ENCODE results near the gene ANO8. TPM values are rescaled to one million over a fixed set of nuclear protein-coding genes. Genes with fewer than 3 reads are reported as not detected.

ANO8 gene
- total and polyA plus RNA-seq, 10 donors, result 1.1 to 12.0 (median 7.2) TPM

- 70 to 80% (median 70%) methylated on average over 8 of the region's 8 CpGs for WGBS, 5 donors
- peaks cover 6 to 69% (median 49%) of the 10 kb centered on the region in 6 donors for H3K4me1 ChIP-seq
- H3K27me3 ChIP-seq (replicated peaks in 1 of 7), result peaks cover 0 to 40% (median 3%) of the 10 kb centered on the region in 7 donors
- no peaks in the 10 kb centered on the region for H3K9me3 ChIP-seq
- DNase-seq, result no peak
- TF ChIP-seq, protein P1, sequence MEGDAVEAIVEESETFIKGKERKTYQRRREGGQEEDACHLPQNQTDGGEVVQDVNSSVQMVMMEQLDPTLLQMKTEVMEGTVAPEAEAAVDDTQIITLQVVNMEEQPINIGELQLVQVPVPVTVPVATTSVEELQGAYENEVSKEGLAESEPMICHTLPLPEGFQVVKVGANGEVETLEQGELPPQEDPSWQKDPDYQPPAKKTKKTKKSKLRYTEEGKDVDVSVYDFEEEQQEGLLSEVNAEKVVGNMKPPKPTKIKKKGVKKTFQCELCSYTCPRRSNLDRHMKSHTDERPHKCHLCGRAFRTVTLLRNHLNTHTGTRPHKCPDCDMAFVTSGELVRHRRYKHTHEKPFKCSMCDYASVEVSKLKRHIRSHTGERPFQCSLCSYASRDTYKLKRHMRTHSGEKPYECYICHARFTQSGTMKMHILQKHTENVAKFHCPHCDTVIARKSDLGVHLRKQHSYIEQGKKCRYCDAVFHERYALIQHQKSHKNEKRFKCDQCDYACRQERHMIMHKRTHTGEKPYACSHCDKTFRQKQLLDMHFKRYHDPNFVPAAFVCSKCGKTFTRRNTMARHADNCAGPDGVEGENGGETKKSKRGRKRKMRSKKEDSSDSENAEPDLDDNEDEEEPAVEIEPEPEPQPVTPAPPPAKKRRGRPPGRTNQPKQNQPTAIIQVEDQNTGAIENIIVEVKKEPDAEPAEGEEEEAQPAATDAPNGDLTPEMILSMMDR (IDR thresholded peaks at IDR 0.05 in 8 of 11, conservative IDR thresholded peaks at IDR 0.05 in 3 of 11), result no peak
- TF ChIP-seq POLR2A (IDR thresholded peaks at IDR 0.05) (no peak), POLR2AphosphoS5 (IDR thresholded peaks at IDR 0.05) (no peak)
- no peak overlapping the region for H3K4me3 ChIP-seq
- intact Hi-C loops (cut with DNase I; ENCODE audit: low total_unique reads), result no loop called here
- H3K36me3 ChIP-seq, result peaks cover 0 to 33% (median 0%) of the 10 kb centered on the region in 6 donors
- H3K27ac ChIP-seq, result peak overlapping the region in 5 of 8 donors; percentile 48 to 68 (median 65)
Observed at GRCh38 chr19:17353386-17353785, 18.7 kb upstream of the ANO8 start.

- H3K4me3 ChIP-seq, result no peak overlapping the region
- H3K27me3 ChIP-seq (replicated peaks in 1 of 7), result peaks cover 0 to 46% (median 3%) of the 10 kb centered on the region in 7 donors
- H3K9me3 ChIP-seq, result no peaks in the 10 kb centered on the region
- peak overlapping the region in 7 of 8 donors; percentile 4 to 70 (median 65) for H3K27ac ChIP-seq
- peaks cover 0 to 33% (median 0%) of the 10 kb centered on the region in 6 donors for H3K36me3 ChIP-seq
- H3K4me1 ChIP-seq, result peaks cover 9 to 75% (median 51%) of the 10 kb centered on the region in 6 donors
- DNase-seq, result no peak
- TF ChIP-seq POLR2AphosphoS5 (IDR thresholded peaks at IDR 0.05) (peak; percentile 88 to 93 (median 88)), POLR2A (IDR thresholded peaks at IDR 0.05) (no peak)
- intact Hi-C loops (cut with DNase I; ENCODE audit: low total_unique reads), result no loop called here
- WGBS, 5 donors, result 35 to 64% (median 44%) methylated on average over 11 to 14 of the region's 14 CpGs
Observed at GRCh38 chr19:17352608-17353280, 18.1 kb upstream of the ANO8 start.

GRCh38 chr19:17351815-17352435 lies 17.3 kb upstream of the ANO8 start:
- H3K36me3 ChIP-seq, result peaks cover 0 to 32% (median 0%) of the 10 kb centered on the region in 6 donors
- H3K27me3 ChIP-seq (replicated peaks in 1 of 7), result peaks cover 0 to 54% (median 3%) of the 10 kb centered on the region in 7 donors
- intact Hi-C loops (cut with DNase I; ENCODE audit: low total_unique reads), result no loop called here
- peaks cover 9 to 77% (median 53%) of the 10 kb centered on the region in 6 donors for H3K4me1 ChIP-seq
- H3K27ac ChIP-seq, result peak overlapping the region in 5 of 8 donors; percentile 48 to 70 (median 67)
- no peak overlapping the region for H3K4me3 ChIP-seq
- no peaks in the 10 kb centered on the region for H3K9me3 ChIP-seq
- 80 to 90% (median 84%) methylated on average over 35 to 45 of the region's 45 CpGs for WGBS, 5 donors
- no peak for DNase-seq
- TF ChIP-seq POLR2AphosphoS5 (IDR thresholded peaks at IDR 0.05), result peak; percentile 30 to 79 (median 72)
- TF ChIP-seq, protein P1 (IDR thresholded peaks at IDR 0.05 in 8 of 11, conservative IDR thresholded peaks at IDR 0.05 in 3 of 11), result no peak

GRCh38 chr19:17348700-17349099 lies 14.0 kb upstream of the ANO8 start:
- WGBS, 5 donors, result 2 to 12% (median 9%) methylated on average over 12 of the region's 12 CpGs
- intact Hi-C loops (cut with DNase I; ENCODE audit: low total_unique reads), result loop anchor here (5.0 kb wide), 1 partner anchor 39 kb away; no protein-coding TSS in a partner anchor
- Histone ChIP-seq H3K27ac (peak overlapping the region; percentile 35 to 75 (median 56)), H3K9me3 (no peaks in the 10 kb centered on the region), H3K27me3 (replicated peaks in 1 of 7) (peaks cover 0 to 61% (median 3%) of the 10 kb centered on the region in 7 donors), H3K4me3 (no peak overlapping the region), H3K4me1 (peaks cover 13 to 77% (median 59%) of the 10 kb centered on the region in 6 donors), H3K36me3 (peaks cover 0 to 14% (median 0%) of the 10 kb centered on the region in 6 donors)
- TF ChIP-seq, protein P1 (IDR thresholded peaks at IDR 0.05 in 8 of 11, conservative IDR thresholded peaks at IDR 0.05 in 3 of 11), result no peak
- TF ChIP-seq POLR2AphosphoS5 (IDR thresholded peaks at IDR 0.05), result peak; percentile 81 to 91 (median 88)
- DNase-seq, result peak; percentile 85
